ENCODE data around the gene PRKACB. TPM values are rescaled to one million over a fixed set of nuclear protein-coding genes. Genes with fewer than 3 reads are reported as not detected.

The PRKACB gene
- total RNA-seq, 2 donors from 2014 or later: 85.2 to 149 TPM

GRCh38 chr1:84174051-84174556 is 30.0 kb downstream of the PRKACB start:
- Histone ChIP-seq H3K9ac (ENCODE audit: low read depth in 2 of 2, low read length in 2 of 2) (no peak overlapping the region), H3K27ac (no peak overlapping the region), H3K4me1 (no peaks in the 10 kb centered on the region), H3K36me3 (no peaks in the 10 kb centered on the region), H3K4me3 (no peak overlapping the region), H3K9me3 (no peaks in the 10 kb centered on the region), H3K27me3 (no peaks in the 10 kb centered on the region)
- no peak for DNase-seq
- intact Hi-C loops (cut with DNase I): no loop called here
- no peak for TF ChIP-seq CTCF (IDR thresholded peaks at IDR 0.05)

GRCh38 chr1:84181350-84182005 is 37.4 kb downstream of the PRKACB start:
- H3K27me3 ChIP-seq: no peaks in the 10 kb centered on the region
- no peak overlapping the region for H3K4me3 ChIP-seq
- no peak for DNase-seq
- H3K27ac ChIP-seq: no peak overlapping the region
- no peaks in the 10 kb centered on the region for H3K9me3 ChIP-seq
- no peaks in the 10 kb centered on the region for H3K36me3 ChIP-seq
- no peak for TF ChIP-seq CTCF (IDR thresholded peaks at IDR 0.05)
- intact Hi-C loops (cut with DNase I): no loop called here
- no peaks in the 10 kb centered on the region for H3K4me1 ChIP-seq
- H3K9ac ChIP-seq (ENCODE audit: low read depth in 2 of 2, low read length in 2 of 2): no peak overlapping the region

- H3K36me3 ChIP-seq: no peaks in the 10 kb centered on the region
- intact Hi-C loops (cut with DNase I): no loop called here
These were observed 46.4 kb downstream of the PRKACB start for GRCh38 chr1:84190455-84190854.

GRCh38 chr1:84192681-84193080 is 48.6 kb downstream of the PRKACB start:
- H3K27me3 ChIP-seq: no peaks in the 10 kb centered on the region
- no peak overlapping the region for H3K9ac ChIP-seq (ENCODE audit: low read depth in 2 of 2, low read length in 2 of 2)
- H3K36me3 ChIP-seq: peaks cover 4% of the 10 kb centered on the region
- no peak for DNase-seq
- no peak for TF ChIP-seq CTCF (IDR thresholded peaks at IDR 0.05)
- intact Hi-C loops (cut with DNase I): no loop called here
- H3K4me1 ChIP-seq: no peaks in the 10 kb centered on the region
- H3K4me3 ChIP-seq: no peak overlapping the region
- no peak overlapping the region for H3K27ac ChIP-seq
- peaks cover 5% of the 10 kb centered on the region for H3K9me3 ChIP-seq

More at GRCh38 chr1:84190455-84190854, 46.4 kb downstream of the PRKACB start:
- Histone ChIP-seq H3K4me1 (no peaks in the 10 kb centered on the region), H3K27me3 (no peaks in the 10 kb centered on the region), H3K27ac (no peak overlapping the region), H3K9me3 (peaks cover 5% of the 10 kb centered on the region), H3K4me3 (no peak overlapping the region), H3K9ac (ENCODE audit: low read depth in 2 of 2, low read length in 2 of 2) (no peak overlapping the region)
- no peak for TF ChIP-seq CTCF (IDR thresholded peaks at IDR 0.05)
- no peak for DNase-seq

- intact Hi-C loops (cut with DNase I): no loop called here
- H3K36me3 ChIP-seq: peaks cover 4% of the 10 kb centered on the region
These were observed 54.8 kb downstream of the PRKACB start for GRCh38 chr1:84198832-84199231.

More at GRCh38 chr1:84198832-84199231, 54.8 kb downstream of the PRKACB start:
- DNase-seq: no peak
- Histone ChIP-seq H3K9ac (ENCODE audit: low read depth in 2 of 2, low read length in 2 of 2) (no peak overlapping the region), H3K9me3 (no peaks in the 10 kb centered on the region), H3K27me3 (no peaks in the 10 kb centered on the region), H3K4me3 (no peak overlapping the region), H3K4me1 (no peaks in the 10 kb centered on the region), H3K27ac (no peak overlapping the region)
- no peak for TF ChIP-seq CTCF (IDR thresholded peaks at IDR 0.05)

All from colonic mucosa (tissue), 4 donors.